Fibroblast of lung (primary cell): Measurements from ENCODE around the gene GGCT. TPM values are rescaled to one million over a fixed set of nuclear protein-coding genes. Genes with fewer than 3 reads are reported as not detected.

ENCODE experiments used
- DNase-seq, 2 donors: peaks; one replicate each; pipeline versions ENCODE4 v3.0.0 to v3.0.0-alpha.2; 2010; ENCODE audit warnings: low read depth in 2 of 2
- H2AFZ ChIP-seq: 2 replicates; pipeline ENCODE4 v1.5.1; 2012; ENCODE audit warnings: low read length, control low read depth, inconsistent platforms
- H3K27ac ChIP-seq: 2 replicates; pipeline ENCODE4 v1.5.1; 2011; ENCODE audit warnings: low read length, control low read depth; ENCODE audit not compliant: insufficient read depth
- H3K27me3 ChIP-seq: 2 replicates; pipeline ENCODE4 v1.5.1; 2011; ENCODE audit warnings: mild to moderate bottlenecking, low read length; ENCODE audit not compliant: control insufficient read depth, insufficient read depth
- H3K36me3 ChIP-seq: 2 replicates; pipeline ENCODE4 v1.5.1; 2011; ENCODE audit warnings: low read length; ENCODE audit not compliant: control insufficient read depth, insufficient read depth
- H3K4me1 ChIP-seq: 2 replicates; pipeline ENCODE4 v1.5.1; 2011; ENCODE audit warnings: low read length; ENCODE audit not compliant: control insufficient read depth, insufficient read depth; ENCODE audit errors: extremely low read depth
- H3K4me2 ChIP-seq: 2 replicates; pipeline ENCODE4 v1.5.1; 2011; ENCODE audit warnings: low read length, control low read depth; ENCODE audit not compliant: insufficient read depth; ENCODE audit errors: extremely low read depth
- H3K4me3 ChIP-seq, 4 experiments: fragments of 200-600 bp in 1 of 4; sonication (generic) in 1 of 4; replicated peaks in 1 of 4; 2 replicates each; pipeline ENCODE4 v1.5.1; 2011 to 2016; ENCODE audit warnings: low read length in 4 of 4, low read depth in 3 of 4, mild to moderate bottlenecking in 3 of 4, control low read depth in 2 of 4, inconsistent platforms in 1 of 4, mixed read lengths in 1 of 4; ENCODE audit not compliant: insufficient read depth in 1 of 4; ENCODE audit errors: control extremely low read depth in 1 of 4
- H3K79me2 ChIP-seq: 2 replicates; pipeline ENCODE4 v1.5.1; 2012; ENCODE audit warnings: mild to moderate bottlenecking, low read length, inconsistent platforms; ENCODE audit not compliant: control insufficient read depth, insufficient read depth
- H3K9ac ChIP-seq: 2 replicates; pipeline ENCODE4 v1.5.1; 2011; ENCODE audit warnings: mild to moderate bottlenecking, low read length, control low read depth; ENCODE audit not compliant: insufficient read depth
- H3K9me3 ChIP-seq: 2 replicates; pipeline ENCODE4 v1.5.1; 2012; ENCODE audit warnings: low read depth, low read length; ENCODE audit not compliant: control insufficient read depth, insufficient read depth
- H4K20me1 ChIP-seq: 2 replicates; pipeline ENCODE4 v1.5.1; 2011; ENCODE audit warnings: low read length; ENCODE audit not compliant: control insufficient read depth, insufficient read depth; ENCODE audit errors: extremely low read depth
- CTCF ChIP-seq, 2 donors: IDR thresholded peaks in 1 of 2; conservative IDR thresholded peaks in 1 of 2; 1 replicate in 1 of 2; 2 replicates in 1 of 2; pipeline ENCODE4 v1.5.1; 2011 to 2012; ENCODE audit warnings: low read length in 2 of 2, control low read depth in 1 of 2, inconsistent platforms in 1 of 2, low read depth in 1 of 2, mild to moderate bottlenecking in 1 of 2
- EZH2 ChIP-seq: IDR thresholded peaks from 2 replicates; pipeline ENCODE4 v1.5.1; 2012; ENCODE audit warnings: low read length, control low read depth, mild to moderate bottlenecking; ENCODE audit errors: missing control alignments
- polyA plus RNA-seq, 2 donors: library from polyadenylated mRNA; depleted of rRNA in 1 of 2; stranded (reverse) in 1 of 2; unstranded in 1 of 2; fragments of >200 nt; gene quantifications; 2 replicates each; pipeline ENCODE4 v1.2.1, GENCODE V29; 2011 to 2012; ENCODE audit warnings: missing spikeins in 1 of 2
- total RNA-seq: library from RNA; depleted of rRNA; stranded (reverse); fragments of >200 nt; gene quantifications from 2 replicates; pipeline ENCODE4 v1.2.1, GENCODE V29; 2014

GGCT gene
- total and polyA plus RNA-seq, 2 donors (not counting 1 experiment from before 2014, with no cell fraction given) = 21.6 to 24.6 TPM

GRCh38 chr7:30533886-30534285 lies 29.3 kb upstream of the GGCT start:
- H3K4me3 ChIP-seq = no peak overlapping the region
- no peaks in the 10 kb centered on the region for H3K27me3 ChIP-seq
- no peak overlapping the region for H2AFZ ChIP-seq
- no peak overlapping the region for H3K4me2 ChIP-seq
- H3K4me1 ChIP-seq = no peaks in the 10 kb centered on the region
- DNase-seq = no peak
- H3K9me3 ChIP-seq = no peaks in the 10 kb centered on the region
- no peaks in the 10 kb centered on the region for H3K79me2 ChIP-seq
- no peaks in the 10 kb centered on the region for H3K36me3 ChIP-seq
- no peak overlapping the region for H3K9ac ChIP-seq
- TF ChIP-seq EZH2 (no peak), CTCF (conservative IDR thresholded peaks at IDR 0.05 in 1 of 2, IDR thresholded peaks at IDR 0.05 in 1 of 2; ENCODE audit: low read depth in 1 of 2, low read length in 2 of 2) (no peak)
- H3K27ac ChIP-seq = no peak overlapping the region
- no peaks in the 10 kb centered on the region for H4K20me1 ChIP-seq

GRCh38 chr7:30531286-30531685 lies 26.7 kb upstream of the GGCT start:
- H2AFZ ChIP-seq = no peak overlapping the region
- H3K4me2 ChIP-seq = no peak overlapping the region
- H3K4me3 ChIP-seq = no peak overlapping the region
- H3K4me1 ChIP-seq = no peaks in the 10 kb centered on the region
- H3K9ac ChIP-seq = no peak overlapping the region
- TF ChIP-seq CTCF (conservative IDR thresholded peaks at IDR 0.05 in 1 of 2, IDR thresholded peaks at IDR 0.05 in 1 of 2; ENCODE audit: low read depth in 1 of 2, low read length in 2 of 2) = no peak
- no peak for TF ChIP-seq EZH2
- H3K9me3 ChIP-seq = no peaks in the 10 kb centered on the region
- no peaks in the 10 kb centered on the region for H4K20me1 ChIP-seq
- H3K36me3 ChIP-seq = no peaks in the 10 kb centered on the region
- H3K27me3 ChIP-seq = no peaks in the 10 kb centered on the region
- no peak overlapping the region for H3K27ac ChIP-seq
- no peak for DNase-seq
- no peaks in the 10 kb centered on the region for H3K79me2 ChIP-seq

- H3K27me3 ChIP-seq = no peaks in the 10 kb centered on the region
- no peak for TF ChIP-seq CTCF (conservative IDR thresholded peaks at IDR 0.05 in 1 of 2, IDR thresholded peaks at IDR 0.05 in 1 of 2; ENCODE audit: low read depth in 1 of 2, low read length in 2 of 2)
- no peak for TF ChIP-seq EZH2
- H3K4me1 ChIP-seq = no peaks in the 10 kb centered on the region
- no peak overlapping the region for H3K9ac ChIP-seq
- no peak for DNase-seq
- no peaks in the 10 kb centered on the region for H3K79me2 ChIP-seq
- no peaks in the 10 kb centered on the region for H3K9me3 ChIP-seq
- H4K20me1 ChIP-seq = no peaks in the 10 kb centered on the region
- no peak overlapping the region for H3K27ac ChIP-seq
- no peak overlapping the region for H3K4me3 ChIP-seq
- no peak overlapping the region for H3K4me2 ChIP-seq
- H3K36me3 ChIP-seq = no peaks in the 10 kb centered on the region
- H2AFZ ChIP-seq = no peak overlapping the region
These were observed 25.7 kb upstream of the GGCT start for GRCh38 chr7:30530373-30530772.
